Uterus (tissue), 2 donors: ENCODE data around the gene RBM47.

Experiments used
- POLR2A ChIP-seq, 2 donors: fragments of 450-650 bp; IDR thresholded peaks; one replicate each; pipeline ENCODE4 v1.6.1; 2016; ENCODE audit warnings: antibody characterized with exemption in 2 of 2, mild to moderate bottlenecking in 1 of 2, moderate library complexity in 1 of 2
- TF ChIP-seq, protein P1 (sequence below), 4 experiments: fragments of 200-600 bp in 2 of 4; fragments of 450-650 bp in 2 of 4; sonication (generic) in 2 of 4; IDR thresholded peaks; one replicate each; pipeline ENCODE4 v1.5.1; 2016 to 2019; ENCODE audit warnings: antibody characterized with exemption in 4 of 4, mild to moderate bottlenecking in 2 of 4, moderate library complexity in 1 of 4

DNA sequence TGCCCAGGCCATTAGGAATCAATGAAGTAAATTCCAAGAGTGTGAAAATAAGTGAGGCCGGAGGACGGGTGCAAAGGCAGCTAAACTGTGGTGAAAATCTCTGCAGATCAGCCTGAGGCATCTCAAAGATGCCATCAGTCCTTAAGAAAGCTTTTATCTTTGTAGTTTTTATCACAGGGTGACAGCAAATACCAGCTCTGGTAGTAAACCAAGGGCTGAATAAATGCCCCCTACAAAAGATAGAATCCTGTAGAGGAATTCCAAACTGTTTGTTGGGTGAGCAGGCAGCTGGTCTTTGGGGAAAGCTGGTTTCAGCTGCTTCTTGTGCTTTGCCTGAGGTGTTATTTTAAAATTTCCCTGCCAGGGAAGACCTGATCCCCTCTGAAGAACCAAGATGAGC, 21.6 kb upstream of the RBM47 start:
- TF ChIP-seq, protein P1, sequence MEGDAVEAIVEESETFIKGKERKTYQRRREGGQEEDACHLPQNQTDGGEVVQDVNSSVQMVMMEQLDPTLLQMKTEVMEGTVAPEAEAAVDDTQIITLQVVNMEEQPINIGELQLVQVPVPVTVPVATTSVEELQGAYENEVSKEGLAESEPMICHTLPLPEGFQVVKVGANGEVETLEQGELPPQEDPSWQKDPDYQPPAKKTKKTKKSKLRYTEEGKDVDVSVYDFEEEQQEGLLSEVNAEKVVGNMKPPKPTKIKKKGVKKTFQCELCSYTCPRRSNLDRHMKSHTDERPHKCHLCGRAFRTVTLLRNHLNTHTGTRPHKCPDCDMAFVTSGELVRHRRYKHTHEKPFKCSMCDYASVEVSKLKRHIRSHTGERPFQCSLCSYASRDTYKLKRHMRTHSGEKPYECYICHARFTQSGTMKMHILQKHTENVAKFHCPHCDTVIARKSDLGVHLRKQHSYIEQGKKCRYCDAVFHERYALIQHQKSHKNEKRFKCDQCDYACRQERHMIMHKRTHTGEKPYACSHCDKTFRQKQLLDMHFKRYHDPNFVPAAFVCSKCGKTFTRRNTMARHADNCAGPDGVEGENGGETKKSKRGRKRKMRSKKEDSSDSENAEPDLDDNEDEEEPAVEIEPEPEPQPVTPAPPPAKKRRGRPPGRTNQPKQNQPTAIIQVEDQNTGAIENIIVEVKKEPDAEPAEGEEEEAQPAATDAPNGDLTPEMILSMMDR (IDR thresholded peaks at IDR 0.05), result no peak
- TF ChIP-seq POLR2A (IDR thresholded peaks at IDR 0.05), result no peak
